Esophagus muscularis mucosa (tissue), 3 donors: Measurements from ENCODE around the gene BARX1.

ENCODE experiments used
- CTCF ChIP-seq, 3 experiments: fragments of 200-600 bp in 2 of 3; fragments of 450-650 bp in 1 of 3; sonication (generic) in 2 of 3; IDR thresholded peaks; one replicate each; pipeline ENCODE4 v1.5.1; 2017 to 2019; ENCODE audit warnings: antibody characterized with exemption in 3 of 3, mild to moderate bottlenecking in 2 of 3, moderate library complexity in 1 of 3
- POLR2A ChIP-seq: fragments of 450-650 bp; IDR thresholded peaks from one replicate; pipeline ENCODE4 v1.6.1; 2017; ENCODE audit warnings: antibody characterized with exemption, moderate library complexity, mild to moderate bottlenecking, low read depth

DNA sequence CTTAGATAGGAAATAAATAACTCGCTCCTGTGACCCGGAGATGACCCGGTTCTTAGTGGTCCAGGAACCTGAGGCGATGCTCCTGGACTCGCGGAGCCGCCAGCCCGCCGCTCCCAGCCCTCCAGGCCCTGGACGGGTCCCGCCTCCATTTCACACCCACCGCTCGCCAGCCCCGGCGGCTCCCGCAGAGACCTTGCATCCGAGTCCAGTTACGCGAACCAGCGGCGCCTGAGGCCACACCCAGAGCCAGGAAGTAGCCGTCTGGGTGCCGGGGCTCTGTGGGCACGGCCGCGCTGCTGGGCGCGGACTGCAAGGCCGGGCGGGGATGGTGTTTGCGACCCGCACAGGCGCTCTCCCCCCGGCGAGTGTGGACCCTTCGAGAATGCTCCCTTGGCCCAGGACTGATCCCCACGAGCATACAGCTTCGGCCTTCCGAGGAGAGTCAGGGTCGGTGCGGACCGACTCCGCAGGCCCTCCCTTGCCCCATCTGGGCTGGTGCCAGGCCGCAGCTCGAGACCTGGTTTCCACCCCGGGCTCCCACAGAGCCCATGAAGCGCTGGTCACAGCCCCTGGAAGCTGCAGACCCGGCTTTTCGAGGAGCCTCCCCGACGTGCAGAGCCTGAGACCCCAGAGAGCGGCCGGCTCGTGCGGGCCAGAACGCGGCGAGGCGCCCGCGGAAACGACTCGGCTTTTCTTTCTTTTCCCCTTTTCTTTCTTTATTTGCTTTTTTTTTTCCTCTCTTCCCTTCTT is 5.2 kb upstream of the BARX1 start:
- TF ChIP-seq CTCF (IDR thresholded peaks at IDR 0.05) (no peak), POLR2A (no peak)
